H9 (cell line): ENCODE data around the gene CDK14. TPM values are rescaled to one million over a fixed set of nuclear protein-coding genes. Genes with fewer than 3 reads are reported as not detected.

ENCODE experiments used
- DNase-seq: peaks from one replicate; pipeline ENCODE4 v3.0.0-alpha.2; 2017
- H2AFZ ChIP-seq: one replicate; pipeline ENCODE4 v1.6.1; 2013; ENCODE audit warnings: mild to moderate bottlenecking, low read length, control low read depth, moderate library complexity
- H2AK5ac ChIP-seq: 2 replicates; pipeline ENCODE4 v1.6.1; 2013; ENCODE audit warnings: low read length, control low read depth, mixed read lengths; ENCODE audit not compliant: insufficient read length
- H2BK120ac ChIP-seq: one replicate; pipeline ENCODE4 v1.6.1; 2013; ENCODE audit warnings: low read depth, mild to moderate bottlenecking, low read length, control low read depth, inconsistent platforms; ENCODE audit not compliant: poor library complexity, severe bottlenecking
- H2BK12ac ChIP-seq: 2 replicates; pipeline ENCODE4 v1.6.1; 2013; ENCODE audit warnings: low read length, control low read depth, mixed read lengths, low read depth; ENCODE audit not compliant: insufficient read length
- H2BK15ac ChIP-seq: 2 replicates; pipeline ENCODE4 v1.6.1; 2013; ENCODE audit warnings: low read depth, low read length, control low read depth
- H2BK20ac ChIP-seq: one replicate; pipeline ENCODE4 v1.6.1; 2013; ENCODE audit warnings: low read depth, mild to moderate bottlenecking, low read length, control low read depth, inconsistent platforms; ENCODE audit not compliant: poor library complexity, severe bottlenecking
- H2BK5ac ChIP-seq: 2 replicates; pipeline ENCODE4 v1.6.1; 2013; ENCODE audit warnings: low read length, control low read depth, mixed read lengths; ENCODE audit not compliant: insufficient read length
- H3K14ac ChIP-seq: 2 replicates; pipeline ENCODE4 v1.6.1; 2013; ENCODE audit warnings: low read length, control low read depth; ENCODE audit not compliant: insufficient read depth
- H3K18ac ChIP-seq: 2 replicates; pipeline ENCODE4 v1.6.1; 2013; ENCODE audit warnings: low read depth, mild to moderate bottlenecking, mixed read lengths, low read length, control low read depth; ENCODE audit not compliant: insufficient read length
- H3K23ac ChIP-seq: 2 replicates; pipeline ENCODE4 v1.6.1; 2013; ENCODE audit warnings: low read length, control low read depth, mixed read lengths, low read depth; ENCODE audit not compliant: insufficient read length
- H3K23me2 ChIP-seq: 2 replicates; pipeline ENCODE4 v1.6.1; 2013; ENCODE audit warnings: low read depth, mild to moderate bottlenecking, mixed read lengths, low read length, control low read depth; ENCODE audit not compliant: insufficient read length, poor library complexity, severe bottlenecking
- H3K27ac ChIP-seq: 2 replicates; pipeline ENCODE4 v1.5.1; 2013; ENCODE audit warnings: low read length, control low read depth, mixed read lengths, low read depth; ENCODE audit not compliant: insufficient read length
- H3K27me3 ChIP-seq: 2 replicates; pipeline ENCODE4 v1.6.1; 2013; ENCODE audit warnings: low read length, control low read depth, inconsistent platforms; ENCODE audit not compliant: insufficient read depth
- H3K4ac ChIP-seq: 2 replicates; pipeline ENCODE4 v1.6.1; 2013; ENCODE audit warnings: low read depth, mild to moderate bottlenecking, control low read depth, inconsistent platforms, low read length, moderate library complexity
- H3K4me1 ChIP-seq: 2 replicates; pipeline ENCODE4 v1.6.1; 2013; ENCODE audit warnings: low read length, control low read depth, inconsistent platforms; ENCODE audit not compliant: insufficient read depth
- H3K4me2 ChIP-seq: 2 replicates; pipeline ENCODE4 v1.6.1; 2013; ENCODE audit warnings: low read length, control low read depth, mixed read lengths; ENCODE audit not compliant: insufficient read length, insufficient read depth
- H3K56ac ChIP-seq: 2 replicates; pipeline ENCODE4 v1.6.1; 2013; ENCODE audit warnings: low read depth, mild to moderate bottlenecking, mixed read lengths, low read length, control low read depth; ENCODE audit not compliant: insufficient read length
- H3K79me1 ChIP-seq: 2 replicates; pipeline ENCODE4 v1.6.1; 2013; ENCODE audit warnings: low read depth, mild to moderate bottlenecking, moderate library complexity, low read length, control low read depth, inconsistent platforms; ENCODE audit not compliant: insufficient read depth, poor library complexity, severe bottlenecking
- H3K79me2 ChIP-seq: 2 replicates; pipeline ENCODE4 v1.6.1; 2013; ENCODE audit warnings: low read length, control low read depth, inconsistent platforms; ENCODE audit not compliant: insufficient read depth
- H3K9ac ChIP-seq: 2 replicates; pipeline ENCODE4 v1.6.1; 2013; ENCODE audit warnings: low read length, control low read depth, mixed read lengths; ENCODE audit not compliant: insufficient read length; ENCODE audit errors: extremely low read depth
- H3K9me3 ChIP-seq: one replicate; pipeline ENCODE4 v1.6.1; 2013; ENCODE audit warnings: low read depth, low read length, inconsistent platforms; ENCODE audit not compliant: control insufficient read depth
- H3T11ph ChIP-seq: one replicate; pipeline ENCODE4 v1.6.1; 2013; ENCODE audit warnings: mild to moderate bottlenecking, low read length, control low read depth, inconsistent platforms
- H4K20me1 ChIP-seq: one replicate; pipeline ENCODE4 v1.6.1; 2013; ENCODE audit not compliant: control insufficient read depth, insufficient read length, insufficient read depth
- H4K5ac ChIP-seq: 2 replicates; pipeline ENCODE4 v1.6.1; 2013; ENCODE audit warnings: low read depth, mild to moderate bottlenecking, mixed read lengths, low read length, control low read depth; ENCODE audit not compliant: insufficient read length
- H4K8ac ChIP-seq: replicated peaks from 2 replicates; pipeline ENCODE4 v1.6.1; 2013; ENCODE audit warnings: low read length, control low read depth, mixed read lengths, low read depth; ENCODE audit not compliant: insufficient read length
- H4K91ac ChIP-seq: 2 replicates; pipeline ENCODE4 v1.6.1; 2013; ENCODE audit warnings: low read depth, mild to moderate bottlenecking, moderate library complexity, mixed read lengths, low read length, control low read depth; ENCODE audit not compliant: insufficient read length
- H3K27ac Mint-ChIP-seq, 3 experiments: 2 replicates in 2 of 3; 3 replicates in 1 of 3; pipeline ENCODE4 v1.8.0; 2020 to 2021; ENCODE audit warnings: mixed read lengths in 3 of 3, mild to moderate bottlenecking in 1 of 3, moderate library complexity in 1 of 3
- H3K27me3 Mint-ChIP-seq: 2 replicates; pipeline ENCODE4 v1.8.0; 2021; ENCODE audit warnings: low read depth, mild to moderate bottlenecking, moderate library complexity, mixed read lengths
- H3K36me3 Mint-ChIP-seq, 3 experiments: 2 replicates in 2 of 3; 3 replicates in 1 of 3; pipeline ENCODE4 v1.8.0; 2020 to 2021; ENCODE audit warnings: low read depth in 3 of 3, mixed read lengths in 3 of 3; ENCODE audit not compliant: insufficient read depth in 1 of 3
- H3K4me1 Mint-ChIP-seq, 2 experiments: 2 replicates each; pipeline ENCODE4 v1.8.0; 2020; ENCODE audit warnings: mixed read lengths in 2 of 2
- H3K4me3 Mint-ChIP-seq, 2 experiments: 2 replicates in 1 of 2; 3 replicates in 1 of 2; pipeline ENCODE4 v1.8.0; 2020 to 2021; ENCODE audit warnings: mild to moderate bottlenecking in 2 of 2, mixed read lengths in 2 of 2, moderate library complexity in 1 of 2
- H3K9me3 Mint-ChIP-seq, 2 experiments: 2 replicates in 1 of 2; 3 replicates in 1 of 2; pipeline ENCODE4 v1.8.0; 2020; ENCODE audit warnings: mild to moderate bottlenecking in 2 of 2, mixed read lengths in 2 of 2, moderate library complexity in 1 of 2
- CTCF ChIP-seq: fragments of 200-600 bp; sonication (generic); conservative IDR thresholded peaks from 3 replicates; pipeline ENCODE4 v1.8.0; 2021; ENCODE audit warnings: antibody characterized with exemption, mild to moderate bottlenecking
- WGBS: extraction: QIAGEN DNeasy Blood & Tissue Kit; methylation state at CpG from one replicate; pipeline ENCODE4 v1.1.7; 2013; ENCODE audit warnings: missing lambda C conversion rate, low lambda C conversion rate, mixed read lengths; ENCODE audit not compliant: insufficient read length; ENCODE audit errors: extremely low coverage; 5-methylcytosine and 5-hydroxymethylcytosine counted together
- total RNA-seq: library from RNA; stranded (reverse); gene quantifications from 2 replicates; pipeline ENCODE4 v1.2.1, GENCODE V29; 2021

The CDK14 gene
- total RNA-seq, 1 experiment from 2014 or later: 23.9 TPM

- Histone ChIP-seq H3K56ac (no peak overlapping the region), H3K23ac (no peak overlapping the region), H3K27ac (no peak overlapping the region), H3K4me1 (no peaks in the 10 kb centered on the region), H3K4me2 (no peak overlapping the region), H2AFZ (no peak overlapping the region), H3K14ac (no peak overlapping the region), H3K9me3 (no peaks in the 10 kb centered on the region), H2BK12ac (no peak overlapping the region), H3K27me3 (no peaks in the 10 kb centered on the region), H3K9ac (no peak overlapping the region), H4K8ac (no peak overlapping the region), H3K79me2 (no peaks in the 10 kb centered on the region), H2BK120ac (no peak overlapping the region), H4K20me1 (no peaks in the 10 kb centered on the region), H3K23me2 (no peaks in the 10 kb centered on the region), H4K5ac (no peak overlapping the region), H3K4ac (no peak overlapping the region), H2BK5ac (no peak overlapping the region), H3K79me1 (no peaks in the 10 kb centered on the region), H2BK20ac (no peak overlapping the region), H4K91ac (no peak overlapping the region), H2BK15ac (no peak overlapping the region), H3T11ph (no peak overlapping the region), H2AK5ac (no peak overlapping the region), H3K18ac (no peak overlapping the region)
- H3K27me3 Mint-ChIP-seq: no peaks in the 10 kb centered on the region
- H3K27ac Mint-ChIP-seq: no peak overlapping the region
- DNase-seq: no peak
- H3K9me3 Mint-ChIP-seq: no peaks in the 10 kb centered on the region
- no peaks in the 10 kb centered on the region for H3K36me3 Mint-ChIP-seq
- WGBS: no CpG with 5 or more reads among the region's 3 CpGs
- H3K4me1 Mint-ChIP-seq: no peaks in the 10 kb centered on the region
- no peak for TF ChIP-seq CTCF
- H3K4me3 Mint-ChIP-seq: no peak overlapping the region
These were observed 483.4 kb downstream of the CDK14 start for GRCh38 chr7:91079487-91079886.
